MM.1S (cell line): ENCODE measurements around the gene CAV1.

Experiments
- EZH2 ChIP-seq: fragments of 300-600 bp; sonication (generic); optimal IDR thresholded peaks from 2 replicates; pipeline ENCODE3; 2017; ENCODE audit warnings: low read depth, mild to moderate bottlenecking, antibody characterized with exemption, low read length, mixed read lengths
- EZH2phosphoT487 ChIP-seq: fragments of 300-600 bp; sonication (generic); IDR thresholded peaks from 2 replicates; pipeline ENCODE4 v1.6.1; 2018; ENCODE audit warnings: antibody characterized with exemption, low read length
- TF ChIP-seq, protein P1 (sequence below): fragments of 300-600 bp; sonication (generic); IDR thresholded peaks from 2 replicates; pipeline ENCODE4 v1.5.1; 2016; ENCODE audit warnings: antibody characterized with exemption, low read length, mixed read lengths

DNA sequence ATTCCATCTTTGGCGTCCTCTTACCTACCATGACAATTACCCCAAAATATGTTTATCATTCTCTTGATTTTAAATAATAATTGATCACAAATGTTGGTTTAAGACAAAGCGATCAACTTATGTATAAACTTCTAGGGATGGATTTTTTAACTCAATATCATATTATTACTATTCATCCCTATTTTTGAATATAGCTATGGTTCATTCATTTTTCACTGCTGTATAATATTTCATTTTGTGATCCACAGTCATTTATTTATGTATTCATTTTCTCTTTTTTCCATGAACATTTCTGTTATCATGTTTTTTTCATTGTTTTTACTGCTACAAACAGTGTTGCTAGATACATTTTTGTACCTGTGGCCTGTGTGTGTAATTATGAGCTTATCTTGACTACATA is 85.9 kb downstream of the CAV1 start:
- TF ChIP-seq, protein P1, sequence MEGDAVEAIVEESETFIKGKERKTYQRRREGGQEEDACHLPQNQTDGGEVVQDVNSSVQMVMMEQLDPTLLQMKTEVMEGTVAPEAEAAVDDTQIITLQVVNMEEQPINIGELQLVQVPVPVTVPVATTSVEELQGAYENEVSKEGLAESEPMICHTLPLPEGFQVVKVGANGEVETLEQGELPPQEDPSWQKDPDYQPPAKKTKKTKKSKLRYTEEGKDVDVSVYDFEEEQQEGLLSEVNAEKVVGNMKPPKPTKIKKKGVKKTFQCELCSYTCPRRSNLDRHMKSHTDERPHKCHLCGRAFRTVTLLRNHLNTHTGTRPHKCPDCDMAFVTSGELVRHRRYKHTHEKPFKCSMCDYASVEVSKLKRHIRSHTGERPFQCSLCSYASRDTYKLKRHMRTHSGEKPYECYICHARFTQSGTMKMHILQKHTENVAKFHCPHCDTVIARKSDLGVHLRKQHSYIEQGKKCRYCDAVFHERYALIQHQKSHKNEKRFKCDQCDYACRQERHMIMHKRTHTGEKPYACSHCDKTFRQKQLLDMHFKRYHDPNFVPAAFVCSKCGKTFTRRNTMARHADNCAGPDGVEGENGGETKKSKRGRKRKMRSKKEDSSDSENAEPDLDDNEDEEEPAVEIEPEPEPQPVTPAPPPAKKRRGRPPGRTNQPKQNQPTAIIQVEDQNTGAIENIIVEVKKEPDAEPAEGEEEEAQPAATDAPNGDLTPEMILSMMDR = no peak
- TF ChIP-seq EZH2 = no peak
- no peak for TF ChIP-seq EZH2phosphoT487
